ENCODE results near the gene MTFR1L.

GRCh38 chr1:25871704-25872494 is 52.1 kb downstream of the MTFR1L start:
- TF ChIP-seq EZH2 (IDR thresholded peaks at IDR 0.05; ENCODE audit: low read depth) = no peak
- TF ChIP-seq CTCF (conservative IDR thresholded peaks at IDR 0.05) = no peak
